ENCODE data around the gene KANSL1L. TPM values are rescaled to one million over a fixed set of nuclear protein-coding genes. Genes with fewer than 3 reads are reported as not detected.
A peak's percentile ranks its signal among the peaks of the same experiment; 100 is the strongest.

Gene KANSL1L
- total RNA-seq, 1 experiment from 2014 or later: 6.7 TPM

DNA sequence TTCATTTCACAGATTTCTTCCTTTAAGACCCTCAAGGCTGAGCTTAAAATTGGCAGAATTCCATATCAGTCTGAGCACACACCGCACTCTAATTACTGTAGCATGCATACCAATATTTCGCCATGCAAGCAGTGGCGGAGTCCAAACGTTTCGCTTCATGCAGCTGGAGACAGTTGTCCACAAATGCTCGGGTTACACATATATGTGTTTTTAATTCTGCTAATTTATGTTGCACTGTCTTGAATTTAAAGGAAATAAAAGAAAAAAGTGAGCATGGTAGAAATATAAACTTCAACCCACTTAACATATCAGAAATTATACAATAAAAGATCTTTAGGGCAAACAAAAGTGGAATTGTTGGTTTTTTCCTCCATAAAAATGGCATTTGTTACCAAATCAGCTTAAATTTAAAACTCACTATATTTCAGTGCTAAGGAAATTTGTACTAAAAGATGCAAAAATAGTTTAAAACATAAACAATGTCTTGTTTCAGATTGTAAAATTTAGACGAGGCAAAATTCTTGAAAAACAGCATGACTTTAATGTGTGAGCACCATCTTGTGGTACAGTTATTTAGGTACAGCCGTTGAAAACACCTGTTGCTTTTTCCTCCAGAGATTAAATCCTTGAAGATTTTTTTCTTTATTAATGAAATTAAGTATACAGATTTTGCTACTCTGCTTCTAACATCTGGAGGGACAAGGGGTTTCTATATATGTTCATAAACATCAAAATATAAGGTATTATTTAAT is 24.1 kb upstream of the KANSL1L start:
- TF ChIP-seq, protein P1, sequence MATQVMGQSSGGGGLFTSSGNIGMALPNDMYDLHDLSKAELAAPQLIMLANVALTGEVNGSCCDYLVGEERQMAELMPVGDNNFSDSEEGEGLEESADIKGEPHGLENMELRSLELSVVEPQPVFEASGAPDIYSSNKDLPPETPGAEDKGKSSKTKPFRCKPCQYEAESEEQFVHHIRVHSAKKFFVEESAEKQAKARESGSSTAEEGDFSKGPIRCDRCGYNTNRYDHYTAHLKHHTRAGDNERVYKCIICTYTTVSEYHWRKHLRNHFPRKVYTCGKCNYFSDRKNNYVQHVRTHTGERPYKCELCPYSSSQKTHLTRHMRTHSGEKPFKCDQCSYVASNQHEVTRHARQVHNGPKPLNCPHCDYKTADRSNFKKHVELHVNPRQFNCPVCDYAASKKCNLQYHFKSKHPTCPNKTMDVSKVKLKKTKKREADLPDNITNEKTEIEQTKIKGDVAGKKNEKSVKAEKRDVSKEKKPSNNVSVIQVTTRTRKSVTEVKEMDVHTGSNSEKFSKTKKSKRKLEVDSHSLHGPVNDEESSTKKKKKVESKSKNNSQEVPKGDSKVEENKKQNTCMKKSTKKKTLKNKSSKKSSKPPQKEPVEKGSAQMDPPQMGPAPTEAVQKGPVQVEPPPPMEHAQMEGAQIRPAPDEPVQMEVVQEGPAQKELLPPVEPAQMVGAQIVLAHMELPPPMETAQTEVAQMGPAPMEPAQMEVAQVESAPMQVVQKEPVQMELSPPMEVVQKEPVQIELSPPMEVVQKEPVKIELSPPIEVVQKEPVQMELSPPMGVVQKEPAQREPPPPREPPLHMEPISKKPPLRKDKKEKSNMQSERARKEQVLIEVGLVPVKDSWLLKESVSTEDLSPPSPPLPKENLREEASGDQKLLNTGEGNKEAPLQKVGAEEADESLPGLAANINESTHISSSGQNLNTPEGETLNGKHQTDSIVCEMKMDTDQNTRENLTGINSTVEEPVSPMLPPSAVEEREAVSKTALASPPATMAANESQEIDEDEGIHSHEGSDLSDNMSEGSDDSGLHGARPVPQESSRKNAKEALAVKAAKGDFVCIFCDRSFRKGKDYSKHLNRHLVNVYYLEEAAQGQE (IDR thresholded peaks at IDR 0.05; ENCODE audit: low read depth): no peak
- TF ChIP-seq CTCF (IDR thresholded peaks at IDR 0.05 in 2 of 3, conservative IDR thresholded peaks at IDR 0.05 in 1 of 3; ENCODE audit: borderline replicate concordance in 1 of 3, insufficient read depth in 1 of 3, low read depth in 2 of 3, low read length in 2 of 3): peak; percentile 48 to 85 (median 75); a peak in 5 of 6 replicates
- no peak for TF ChIP-seq JUND (IDR thresholded peaks at IDR 0.05)
- no peak for TF ChIP-seq ZFX (IDR thresholded peaks at IDR 0.05)
- TF ChIP-seq CEBPB (IDR thresholded peaks at IDR 0.05; ENCODE audit: low read depth): 0 out of 2 replicates have a peak, but pooled peaks have one; percentile 32
- TF ChIP-seq ZNF274 (IDR thresholded peaks at IDR 0.05; ENCODE audit: low read depth, low read length): no peak
- no peak for TF ChIP-seq EZH2 (IDR thresholded peaks at IDR 0.05)
- TF ChIP-seq, protein P2, sequence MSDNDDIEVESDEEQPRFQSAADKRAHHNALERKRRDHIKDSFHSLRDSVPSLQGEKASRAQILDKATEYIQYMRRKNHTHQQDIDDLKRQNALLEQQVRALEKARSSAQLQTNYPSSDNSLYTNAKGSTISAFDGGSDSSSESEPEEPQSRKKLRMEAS (IDR thresholded peaks at IDR 0.05): no peak
- TF ChIP-seq RAD21 (IDR thresholded peaks at IDR 0.05; ENCODE audit: low read depth): peak; percentile 86
- no peak for TF ChIP-seq SRF (IDR thresholded peaks at IDR 0.05; ENCODE audit: low read depth)
- peak overlapping the region; percentile 37 to 50 for H3K4me3 ChIP-seq (replicated peaks in 1 of 2; ENCODE audit: low read depth in 1 of 2, low read length in 2 of 2)
- no peaks in the 10 kb centered on the region for H3K9me3 ChIP-seq (ENCODE audit: control insufficient read depth in 1 of 2, insufficient read depth in 1 of 2, low read depth in 1 of 2, low read length in 2 of 2)
- H3K36me3 ChIP-seq (ENCODE audit: control insufficient read depth in 1 of 2, insufficient read depth in 2 of 2, low read length in 2 of 2): no peaks in the 10 kb centered on the region
- no TSS peak for BruUV-seq (replicated peaks)
- H3K79me2 ChIP-seq (ENCODE audit: insufficient read depth, low read length): no peaks in the 10 kb centered on the region
- ATAC-seq: peak; percentile 77
- DNase-seq (ENCODE audit: low read depth, low spot score): peak; percentile 38
- H3K27me3 ChIP-seq (ENCODE audit: insufficient read depth, low read length): no peaks in the 10 kb centered on the region
- H2AFZ ChIP-seq (ENCODE audit: low read depth, low read length, poor library complexity, severe bottlenecking): peak overlapping the region; percentile 98
- ChIA-PET RAD21 (ENCODE audit: low non-redundant PET in 1 of 2, low total read pairs in 2 of 2, uncharacterized antibody in 2 of 2, unreplicated experiment in 2 of 2) (interaction anchor here (0.7 to 1.1 kb wide), 3 partner anchors 218 to 399 kb away, joined by 3 read pairs; no protein-coding TSS in a partner anchor), POLR2A (no interaction called here), CTCF (interaction anchor here (0.9 to 1.6 kb wide), 3 partner anchors 24 to 218 kb away, joined by 3 to 9 read pairs (median 6); partner anchors contain the start of gene KANSL1L)
- H3K9ac ChIP-seq (ENCODE audit: low read length): peak overlapping the region; percentile 27
- H3K9me2 ChIP-seq (ENCODE audit: insufficient read depth): no peaks in the 10 kb centered on the region
- intact Hi-C loops (cut with micrococcal nuclease): loop anchor here (1.0 to 10.0 kb wide), 7 partner anchors 122 to 1798 kb away; partner anchors contain the start of gene MAP2
- H3K27ac ChIP-seq (ENCODE audit: low read depth, low read length): no peak overlapping the region
- peak overlapping the region; percentile 78 for H3K4me2 ChIP-seq (ENCODE audit: low read length)
- peaks cover 0 to 5% of the 10 kb centered on the region in 2 experiments; a peak in 1 of 4 replicates for H3K4me1 ChIP-seq (ENCODE audit: control insufficient read depth in 1 of 2, insufficient read depth in 2 of 2, low read length in 2 of 2)
- no peaks in the 10 kb centered on the region for H4K20me1 ChIP-seq (ENCODE audit: insufficient read depth)

All from HCT116 (cell line).